Neuron (in vitro differentiated cells): ENCODE data around the gene CNTN5.

Experiments
- H2AFZ ChIP-seq: one replicate; pipeline ENCODE4 v1.6.1; 2013; ENCODE audit warnings: low read depth, mild to moderate bottlenecking, inconsistent platforms, low read length, moderate library complexity
- H3K27me3 ChIP-seq: one replicate; pipeline ENCODE4 v1.6.1; 2013; ENCODE audit warnings: low read length; ENCODE audit not compliant: insufficient read depth
- H3K36me3 ChIP-seq: one replicate; pipeline ENCODE4 v1.6.1; 2013; ENCODE audit warnings: low read length; ENCODE audit not compliant: insufficient read depth
- H3K4me1 ChIP-seq: one replicate; pipeline ENCODE4 v1.6.1; 2013; ENCODE audit warnings: low read length; ENCODE audit not compliant: insufficient read depth
- H3K4me3 ChIP-seq: 2 replicates; pipeline ENCODE4 v1.5.1; 2013; ENCODE audit warnings: mild to moderate bottlenecking, low read length, moderate library complexity
- H3K9me3 ChIP-seq: one replicate; pipeline ENCODE4 v1.6.1; 2013; ENCODE audit warnings: low read length

Gene CNTN5

GRCh38 chr11:99571094-99571493, 550.3 kb downstream of the CNTN5 start:
- Histone ChIP-seq H3K4me1 (no peaks in the 10 kb centered on the region), H2AFZ (no peak overlapping the region), H3K4me3 (no peak overlapping the region), H3K36me3 (no peaks in the 10 kb centered on the region), H3K27me3 (no peaks in the 10 kb centered on the region), H3K9me3 (no peaks in the 10 kb centered on the region)

GRCh38 chr11:99584830-99585229, 564.1 kb downstream of the CNTN5 start:
- no peaks in the 10 kb centered on the region for H3K27me3 ChIP-seq
- H2AFZ ChIP-seq = no peak overlapping the region
- no peaks in the 10 kb centered on the region for H3K36me3 ChIP-seq
- no peak overlapping the region for H3K4me3 ChIP-seq
- H3K4me1 ChIP-seq = no peaks in the 10 kb centered on the region
- no peaks in the 10 kb centered on the region for H3K9me3 ChIP-seq

- no peaks in the 10 kb centered on the region for H3K4me1 ChIP-seq
- H3K27me3 ChIP-seq = no peaks in the 10 kb centered on the region
- H3K36me3 ChIP-seq = no peaks in the 10 kb centered on the region
- no peak overlapping the region for H2AFZ ChIP-seq
- H3K4me3 ChIP-seq = no peak overlapping the region
- no peaks in the 10 kb centered on the region for H3K9me3 ChIP-seq
These were observed 564.9 kb downstream of the CNTN5 start for GRCh38 chr11:99585606-99586005.

- Histone ChIP-seq H3K9me3 (no peaks in the 10 kb centered on the region), H2AFZ (no peak overlapping the region), H3K4me1 (peaks cover 3% of the 10 kb centered on the region), H3K27me3 (no peaks in the 10 kb centered on the region), H3K36me3 (no peaks in the 10 kb centered on the region), H3K4me3 (no peak overlapping the region)
These were observed 569.0 kb downstream of the CNTN5 start for GRCh38 chr11:99589771-99590170.

GRCh38 chr11:99592266-99592665, 571.5 kb downstream of the CNTN5 start:
- Histone ChIP-seq H2AFZ (no peak overlapping the region), H3K36me3 (no peaks in the 10 kb centered on the region), H3K4me3 (no peak overlapping the region), H3K4me1 (peaks cover 3% of the 10 kb centered on the region), H3K9me3 (no peaks in the 10 kb centered on the region), H3K27me3 (no peaks in the 10 kb centered on the region)

GRCh38 chr11:99593197-99593596, 572.4 kb downstream of the CNTN5 start:
- H3K4me3 ChIP-seq = no peak overlapping the region
- no peaks in the 10 kb centered on the region for H3K36me3 ChIP-seq

GRCh38 chr11:99601179-99601578, 580.4 kb downstream of the CNTN5 start:
- H3K4me3 ChIP-seq = no peak overlapping the region
- H3K9me3 ChIP-seq = no peaks in the 10 kb centered on the region
- no peak overlapping the region for H2AFZ ChIP-seq
- H3K4me1 ChIP-seq = no peaks in the 10 kb centered on the region
- H3K36me3 ChIP-seq = no peaks in the 10 kb centered on the region
- no peaks in the 10 kb centered on the region for H3K27me3 ChIP-seq

More at GRCh38 chr11:99593197-99593596, 572.4 kb downstream of the CNTN5 start:
- Histone ChIP-seq H3K4me1 (peaks cover 3% of the 10 kb centered on the region), H2AFZ (no peak overlapping the region), H3K27me3 (no peaks in the 10 kb centered on the region), H3K9me3 (no peaks in the 10 kb centered on the region)

- Histone ChIP-seq H2AFZ (no peak overlapping the region), H3K36me3 (no peaks in the 10 kb centered on the region), H3K4me1 (no peaks in the 10 kb centered on the region), H3K4me3 (no peak overlapping the region), H3K9me3 (no peaks in the 10 kb centered on the region), H3K27me3 (no peaks in the 10 kb centered on the region)
These were observed 593.6 kb downstream of the CNTN5 start for GRCh38 chr11:99614352-99614751.

GRCh38 chr11:99630629-99631028, 609.9 kb downstream of the CNTN5 start:
- no peaks in the 10 kb centered on the region for H3K36me3 ChIP-seq
- H3K27me3 ChIP-seq = no peaks in the 10 kb centered on the region
- H3K4me3 ChIP-seq = no peak overlapping the region
- no peak overlapping the region for H2AFZ ChIP-seq
- no peaks in the 10 kb centered on the region for H3K9me3 ChIP-seq
- no peaks in the 10 kb centered on the region for H3K4me1 ChIP-seq

GRCh38 chr11:99631618-99632017, 610.9 kb downstream of the CNTN5 start:
- Histone ChIP-seq H3K9me3 (no peaks in the 10 kb centered on the region), H3K4me1 (no peaks in the 10 kb centered on the region), H3K4me3 (no peak overlapping the region), H3K27me3 (no peaks in the 10 kb centered on the region), H2AFZ (no peak overlapping the region), H3K36me3 (no peaks in the 10 kb centered on the region)

- no peak overlapping the region for H3K4me3 ChIP-seq
- H3K27me3 ChIP-seq = no peaks in the 10 kb centered on the region
- no peaks in the 10 kb centered on the region for H3K4me1 ChIP-seq
- no peaks in the 10 kb centered on the region for H3K36me3 ChIP-seq
- H2AFZ ChIP-seq = no peak overlapping the region
- H3K9me3 ChIP-seq = no peaks in the 10 kb centered on the region
These were observed 612.2 kb downstream of the CNTN5 start for GRCh38 chr11:99632969-99633368.

- Histone ChIP-seq H3K9me3 (no peaks in the 10 kb centered on the region), H3K4me3 (no peak overlapping the region), H3K27me3 (no peaks in the 10 kb centered on the region), H3K4me1 (no peaks in the 10 kb centered on the region), H3K36me3 (no peaks in the 10 kb centered on the region), H2AFZ (no peak overlapping the region)
These were observed 613.8 kb downstream of the CNTN5 start for GRCh38 chr11:99634581-99634980.

- no peaks in the 10 kb centered on the region for H3K9me3 ChIP-seq
- H2AFZ ChIP-seq = no peak overlapping the region
- no peaks in the 10 kb centered on the region for H3K4me1 ChIP-seq
- no peaks in the 10 kb centered on the region for H3K27me3 ChIP-seq
- H3K36me3 ChIP-seq = no peaks in the 10 kb centered on the region
- no peak overlapping the region for H3K4me3 ChIP-seq
These were observed 617.4 kb downstream of the CNTN5 start for GRCh38 chr11:99638073-99638553.

GRCh38 chr11:99640671-99641070, 619.9 kb downstream of the CNTN5 start:
- no peaks in the 10 kb centered on the region for H3K4me1 ChIP-seq
- no peaks in the 10 kb centered on the region for H3K27me3 ChIP-seq

More at GRCh38 chr11:99640671-99641070, 619.9 kb downstream of the CNTN5 start:
- no peak overlapping the region for H3K4me3 ChIP-seq
- H3K9me3 ChIP-seq = no peaks in the 10 kb centered on the region
- no peak overlapping the region for H2AFZ ChIP-seq
- no peaks in the 10 kb centered on the region for H3K36me3 ChIP-seq
